Loucy (cell line): ENCODE data around the gene NRG3.

Experiments
- EZH2phosphoT487 ChIP-seq: fragments of 200-600 bp; IDR thresholded peaks from 2 replicates; pipeline ENCODE4 v1.6.1; 2018; ENCODE audit warnings: antibody characterized with exemption, mild to moderate bottlenecking, moderate library complexity, borderline replicate concordance
- TF ChIP-seq, protein P1 (sequence below): fragments of 200-600 bp; sonication (generic); conservative IDR thresholded peaks from 2 replicates; pipeline ENCODE4 v1.5.1; 2014; ENCODE audit warnings: mild to moderate bottlenecking, antibody characterized with exemption, low read length

DNA sequence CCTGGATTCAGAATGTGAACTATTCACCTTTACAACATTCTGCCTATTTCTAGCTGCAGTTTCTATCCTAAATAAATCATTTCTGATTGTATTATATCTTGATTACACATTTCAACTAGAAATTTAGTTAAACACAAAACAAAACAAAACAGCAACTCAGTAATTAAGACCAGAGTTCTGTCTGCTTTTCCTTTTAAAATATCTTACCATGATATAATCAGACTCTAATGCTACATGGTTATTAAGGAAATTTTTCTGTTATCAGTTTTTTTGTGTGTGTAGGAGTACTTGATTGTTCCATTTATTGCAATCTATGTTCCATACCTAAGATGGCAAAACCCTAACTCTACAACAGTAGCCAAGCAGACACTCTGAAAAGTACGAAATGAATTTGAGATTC, 663.3 kb downstream of the NRG3 start:
- TF ChIP-seq, protein P1, sequence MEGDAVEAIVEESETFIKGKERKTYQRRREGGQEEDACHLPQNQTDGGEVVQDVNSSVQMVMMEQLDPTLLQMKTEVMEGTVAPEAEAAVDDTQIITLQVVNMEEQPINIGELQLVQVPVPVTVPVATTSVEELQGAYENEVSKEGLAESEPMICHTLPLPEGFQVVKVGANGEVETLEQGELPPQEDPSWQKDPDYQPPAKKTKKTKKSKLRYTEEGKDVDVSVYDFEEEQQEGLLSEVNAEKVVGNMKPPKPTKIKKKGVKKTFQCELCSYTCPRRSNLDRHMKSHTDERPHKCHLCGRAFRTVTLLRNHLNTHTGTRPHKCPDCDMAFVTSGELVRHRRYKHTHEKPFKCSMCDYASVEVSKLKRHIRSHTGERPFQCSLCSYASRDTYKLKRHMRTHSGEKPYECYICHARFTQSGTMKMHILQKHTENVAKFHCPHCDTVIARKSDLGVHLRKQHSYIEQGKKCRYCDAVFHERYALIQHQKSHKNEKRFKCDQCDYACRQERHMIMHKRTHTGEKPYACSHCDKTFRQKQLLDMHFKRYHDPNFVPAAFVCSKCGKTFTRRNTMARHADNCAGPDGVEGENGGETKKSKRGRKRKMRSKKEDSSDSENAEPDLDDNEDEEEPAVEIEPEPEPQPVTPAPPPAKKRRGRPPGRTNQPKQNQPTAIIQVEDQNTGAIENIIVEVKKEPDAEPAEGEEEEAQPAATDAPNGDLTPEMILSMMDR: no peak
- no peak for TF ChIP-seq EZH2phosphoT487
